Measurements from ENCODE around the gene MELTF.

- TF ChIP-seq ZFP36 (IDR thresholded peaks at IDR 0.05; ENCODE audit: borderline replicate concordance, partially characterized antibody) (no peak), CTCF (IDR thresholded peaks at IDR 0.05) (no peak), KDM1A (IDR thresholded peaks at IDR 0.05; ENCODE audit: low read depth) (no peak), POLR2A (IDR thresholded peaks at IDR 0.05; ENCODE audit: low read length) (no peak), EP300 (IDR thresholded peaks at IDR 0.05) (no peak), REST (IDR thresholded peaks at IDR 0.05) (no peak), RCOR1 (IDR thresholded peaks at IDR 0.05; ENCODE audit: low read depth, low read length) (no peak), JUN (IDR thresholded peaks at IDR 0.05) (no peak), CHD2 (IDR thresholded peaks at IDR 0.05; ENCODE audit: low read length, partially characterized antibody) (no peak)
Measured at GRCh38 chr3:197030379-197031314, 1.0 kb upstream of the MELTF start.

Measured in A549 (cell line).